CD4-positive, alpha-beta T cell treated with Interleukin-6 at 100 ng/mL for 8 hours (primary cell): Measurements from ENCODE around the gene NDST4.
"Not testable (repeated sequence)": the region's sequence is repeated elsewhere in the genome, so short reads cannot be mapped to it uniquely, and the experiment has no call there.

ENCODE experiments used
- DNase-seq: peaks from one replicate; pipeline ENCODE4 v3.0.0-alpha.2; 2020; ENCODE audit warnings: mixed read lengths, low spot score

Gene NDST4

DNA sequence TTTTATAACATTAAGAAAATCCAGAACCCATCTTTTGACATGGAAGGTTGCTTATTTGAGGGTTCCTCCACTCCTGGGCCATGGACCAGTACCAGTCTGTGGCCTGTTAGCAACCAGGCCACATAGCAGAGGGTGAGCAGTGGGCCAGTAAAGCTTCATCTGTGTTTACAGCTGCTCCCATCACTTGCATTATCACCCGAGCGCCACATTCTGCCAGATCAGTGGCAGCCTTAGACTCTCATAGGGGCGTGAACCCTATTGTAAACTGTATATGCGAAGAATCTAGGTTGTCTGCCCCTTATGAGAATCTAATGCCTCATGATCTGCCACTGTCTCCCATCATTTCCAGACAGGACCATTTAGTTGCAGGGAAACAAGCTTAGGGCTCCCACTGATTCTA, 58.6 kb downstream of the NDST4 start:
- DNase-seq, result no peak

GRCh38 chr4:115053313-115053712, 60.1 kb downstream of the NDST4 start:
- DNase-seq, result no peak

GRCh38 chr4:115042496-115042895, 70.9 kb downstream of the NDST4 start:
- no peak for DNase-seq

GRCh38 chr4:115030281-115030680, 83.1 kb downstream of the NDST4 start:
- no peak for DNase-seq

DNA sequence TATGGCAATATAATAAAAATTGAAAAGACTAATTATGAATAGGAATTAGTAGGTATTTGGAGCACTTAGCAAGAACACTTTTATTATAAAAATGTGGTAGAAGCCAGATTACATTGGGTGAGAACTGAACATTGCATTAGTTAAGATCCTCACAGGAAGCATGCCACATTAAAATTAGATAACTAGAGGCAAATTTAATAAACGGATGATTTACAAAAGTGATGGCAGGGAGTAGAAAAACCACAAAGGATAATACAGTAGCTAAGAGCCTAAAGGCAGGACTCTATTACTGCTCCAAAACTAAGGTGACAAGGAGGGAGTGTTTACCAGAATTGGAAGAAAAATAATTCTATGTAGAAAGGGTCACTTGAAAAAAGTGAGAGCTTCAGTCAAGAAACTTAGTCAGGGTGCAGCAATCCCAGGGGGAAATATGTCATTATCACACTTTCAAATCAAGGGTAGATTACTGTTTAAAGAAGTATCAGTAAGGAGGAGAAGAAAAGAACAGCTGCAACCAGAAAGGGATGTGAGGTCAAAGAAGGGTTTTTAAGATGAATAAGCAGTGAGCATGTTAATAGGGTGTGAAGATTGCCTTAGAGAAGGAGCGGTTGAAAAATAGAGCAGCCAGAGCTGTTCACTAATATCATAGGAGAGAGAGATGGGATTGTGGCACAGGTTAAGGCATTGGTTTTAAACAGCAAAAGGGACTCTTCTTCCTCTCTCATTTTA, 84.6 kb downstream of the NDST4 start:
- DNase-seq, result no peak

DNA sequence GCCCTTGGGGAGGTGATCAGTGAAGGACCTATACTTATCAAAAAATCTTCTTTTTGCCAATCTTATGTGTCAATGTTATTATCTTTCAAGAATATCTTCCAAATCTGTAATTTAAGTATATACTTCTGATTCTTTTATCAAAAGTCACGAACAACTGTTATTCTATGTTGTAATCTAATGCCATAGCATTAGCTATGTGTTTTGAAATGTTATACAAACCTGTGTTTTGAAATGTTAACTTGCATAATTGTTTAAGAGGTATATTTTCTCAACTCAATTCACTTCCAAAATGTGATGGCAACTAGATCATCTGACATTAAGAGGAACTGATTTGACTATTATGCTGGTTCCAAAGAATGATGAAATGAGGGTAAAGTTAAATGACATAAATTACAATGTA, 113.5 kb downstream of the NDST4 start:
- DNase-seq, result no peak

GRCh38 chr4:114998316-114998715, 115.1 kb downstream of the NDST4 start:
- no peak for DNase-seq

DNA sequence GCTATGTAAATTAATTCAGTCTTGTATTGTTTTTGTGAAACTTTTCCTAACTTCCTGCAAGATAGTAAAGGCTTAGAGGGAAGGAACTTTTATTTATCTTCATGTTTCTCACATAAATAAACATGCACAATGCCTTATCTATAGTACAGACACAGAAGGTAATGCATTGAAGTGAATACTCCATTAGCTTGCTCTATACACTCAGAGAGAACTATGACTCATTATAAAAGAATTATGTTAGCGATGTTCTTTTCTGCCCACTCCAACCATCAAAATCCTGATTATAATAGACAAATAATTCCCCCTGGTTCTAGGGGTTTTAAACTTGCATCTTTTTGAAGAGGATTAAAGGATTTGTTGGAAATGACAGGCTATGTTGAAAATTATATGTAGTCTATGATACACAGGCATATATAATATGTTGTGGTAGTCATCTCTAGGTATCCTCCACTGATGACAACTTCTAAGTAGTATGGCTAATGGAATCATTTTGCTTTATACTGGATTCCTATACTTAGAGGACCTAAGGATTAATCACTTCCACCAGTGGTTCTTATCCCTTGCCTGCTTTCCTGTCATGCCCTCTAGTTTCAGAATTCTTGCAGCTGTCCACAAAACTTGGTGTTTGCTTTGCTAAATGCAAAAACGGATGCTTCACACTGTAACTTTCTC, 115.7 kb downstream of the NDST4 start:
- DNase-seq, result no peak

- DNase-seq, result no peak
Measured at GRCh38 chr4:114986133-114986532, 127.3 kb downstream of the NDST4 start.

DNA sequence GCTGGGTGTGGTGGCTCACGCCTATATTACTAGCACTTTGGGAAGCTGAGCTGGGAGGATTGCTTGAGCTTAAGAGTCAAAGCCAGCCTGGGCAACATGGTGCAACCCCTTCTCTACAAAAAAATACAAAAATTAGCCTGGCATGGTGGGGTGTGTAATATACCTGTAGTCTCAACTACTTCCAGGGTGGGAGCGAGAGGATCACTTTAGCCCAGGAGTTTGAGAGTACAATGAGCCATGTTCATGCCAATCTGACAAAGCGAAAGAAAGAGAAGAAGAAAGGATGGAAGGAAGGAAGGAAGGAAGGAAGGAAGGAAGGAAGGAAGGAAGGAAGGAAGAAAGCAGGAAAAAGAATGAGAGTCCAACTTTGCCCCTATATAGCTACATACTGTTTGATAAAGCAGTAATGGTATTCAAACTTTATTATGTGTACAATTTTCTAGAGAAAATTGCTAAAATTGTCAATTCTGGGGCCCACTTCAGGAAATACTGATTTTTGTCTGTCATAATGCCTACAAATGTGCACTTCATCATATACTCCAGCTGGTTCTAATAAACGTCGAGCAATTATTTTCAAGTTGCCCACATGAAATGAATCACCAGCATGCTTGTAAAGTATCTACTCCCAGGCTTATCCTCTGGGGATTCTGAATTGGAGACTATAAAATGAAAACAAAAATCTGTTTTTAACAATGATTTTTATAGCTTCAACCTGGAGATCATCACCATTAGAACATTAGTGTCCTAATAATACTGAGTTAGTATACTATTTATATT, 132.3 kb downstream of the NDST4 start:
- no peak for DNase-seq

- not testable (repeated sequence) for DNase-seq
Measured at GRCh38 chr4:114980399-114980798, 133.0 kb downstream of the NDST4 start.

DNA sequence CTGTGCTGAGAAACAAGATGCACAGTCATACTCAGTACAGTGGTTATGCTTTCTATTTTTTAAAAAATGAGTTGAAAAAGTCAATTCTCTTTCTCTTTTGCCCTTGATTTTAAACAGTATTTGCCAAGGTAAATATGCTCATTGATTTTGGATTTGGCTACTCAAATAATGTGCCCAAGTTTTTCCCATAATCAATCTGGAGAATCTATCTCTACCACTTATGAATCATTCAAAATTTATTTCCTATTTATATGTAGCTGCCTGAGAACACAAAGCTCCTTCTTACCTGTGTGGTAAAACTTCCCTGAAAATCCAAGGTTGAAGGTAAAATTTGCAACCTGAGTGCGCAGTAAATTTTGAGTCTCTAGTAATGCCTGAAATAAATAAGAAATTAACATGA, 136.5 kb downstream of the NDST4 start:
- DNase-seq, result no peak

- no peak for DNase-seq
Measured at GRCh38 chr4:114964026-114964425, 149.4 kb downstream of the NDST4 start.

DNA sequence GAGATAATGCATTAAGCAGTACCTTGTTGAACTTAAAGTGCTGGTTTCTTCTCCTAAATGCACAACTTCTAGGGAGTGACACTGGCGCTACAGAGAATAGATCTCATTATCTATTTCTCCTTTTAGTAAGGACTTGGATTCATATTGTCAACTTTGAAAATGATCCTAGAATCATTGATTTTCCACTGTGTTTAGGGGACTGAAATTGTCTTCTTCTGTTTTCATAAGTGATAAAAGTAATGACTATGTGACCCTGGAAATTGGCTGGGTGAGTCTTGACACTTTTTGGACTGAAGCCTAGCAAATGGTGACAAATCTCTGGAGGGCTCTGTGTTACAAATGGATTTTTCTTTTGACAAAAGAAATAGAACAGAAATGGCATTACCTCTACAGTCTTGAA, 167.8 kb downstream of the NDST4 start:
- no peak for DNase-seq

DNA sequence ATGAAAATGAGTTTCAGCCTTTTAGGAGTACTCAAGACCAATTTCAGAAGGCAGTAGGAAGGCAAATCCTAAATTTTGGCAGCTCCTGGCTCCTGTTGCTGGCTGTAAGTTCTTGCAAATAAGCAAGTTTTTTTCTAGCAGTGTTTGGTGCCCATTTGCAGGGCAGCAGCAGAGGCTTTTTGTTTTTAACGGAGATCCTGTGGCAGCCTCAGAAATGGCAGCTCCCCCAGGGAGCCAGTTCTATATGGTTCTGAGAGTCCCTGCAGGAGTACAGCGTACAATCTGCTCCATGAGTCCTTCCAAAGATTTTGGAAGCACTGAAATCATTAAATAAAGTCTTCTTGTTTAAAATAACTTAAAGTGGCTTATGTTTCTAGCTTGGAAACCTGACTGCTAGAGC, 171.9 kb downstream of the NDST4 start:
- DNase-seq, result no peak

- DNase-seq, result no peak
Measured at GRCh38 chr4:114927881-114928280, 185.5 kb downstream of the NDST4 start.

- no peak for DNase-seq
Measured at GRCh38 chr4:114926583-114926982, 186.8 kb downstream of the NDST4 start.

DNA sequence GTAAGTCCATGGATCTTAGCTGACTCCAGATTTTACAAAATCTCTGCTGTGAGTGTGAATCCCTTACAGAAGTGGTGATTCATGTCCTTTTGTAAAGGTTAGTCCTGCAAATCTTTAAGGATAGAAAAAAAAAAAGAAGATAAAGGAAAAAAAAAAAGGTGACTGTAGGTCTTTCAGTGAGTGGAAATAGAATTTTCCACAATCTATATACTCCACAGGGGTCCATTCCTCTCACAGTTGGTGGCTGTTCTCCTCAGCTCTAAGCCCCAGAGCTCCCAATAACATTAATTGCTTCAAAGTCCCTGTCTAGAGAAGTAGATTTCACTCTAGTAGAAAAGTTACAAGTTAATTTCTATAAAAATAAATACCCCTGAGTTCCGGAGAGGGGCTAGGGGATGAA, 189.1 kb downstream of the NDST4 start:
- DNase-seq, result no peak

DNA sequence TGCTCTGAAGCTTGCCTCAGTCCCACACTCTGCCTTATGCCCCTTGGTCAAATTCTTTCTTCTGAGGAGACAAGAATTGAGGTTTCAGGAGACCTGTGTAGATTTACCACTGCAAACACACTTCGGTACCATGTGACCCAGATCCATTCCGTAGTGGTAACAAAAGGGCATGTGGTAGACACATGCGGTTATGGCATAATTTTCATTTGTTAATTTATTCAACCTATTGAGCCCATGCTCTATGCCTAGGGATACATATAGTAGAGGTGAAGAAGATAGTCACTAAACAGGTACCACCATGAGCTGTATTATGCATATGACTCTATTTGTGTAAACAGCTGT, 190.9 kb downstream of the NDST4 start:
- no peak for DNase-seq

- no peak for DNase-seq
Measured at GRCh38 chr4:114921790-114922591, 191.4 kb downstream of the NDST4 start.

DNA sequence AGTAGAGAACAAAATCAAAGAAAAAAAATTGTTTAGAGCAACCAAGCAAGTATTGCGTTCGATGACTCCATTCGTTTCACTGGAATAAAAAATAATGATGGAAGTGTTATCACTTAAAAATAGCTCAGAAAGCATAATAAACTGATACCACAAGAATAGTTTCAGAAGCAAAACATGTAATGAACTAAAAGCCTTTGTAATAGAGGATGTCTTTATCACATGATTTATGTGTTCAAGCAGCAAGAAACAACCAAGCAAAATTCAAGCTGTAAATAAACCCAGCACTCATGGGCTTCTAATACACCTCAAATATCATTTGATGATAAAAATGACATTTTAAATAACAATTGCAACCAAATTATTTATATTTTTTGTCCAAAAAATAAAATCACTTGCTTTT, 192.2 kb downstream of the NDST4 start:
- DNase-seq, result no peak

- no peak for DNase-seq
Measured at GRCh38 chr4:114911111-114911510, 202.3 kb downstream of the NDST4 start.
